ENCODE measurements around the gene LRP8. TPM values are rescaled to one million over a fixed set of nuclear protein-coding genes. Genes with fewer than 3 reads are reported as not detected.
"Not testable (repeated sequence)": the region's sequence is repeated elsewhere in the genome, so short reads cannot be mapped to it uniquely, and the experiment has no call there.

LRP8 gene
- total RNA-seq, 2 donors from 2014 or later = 39.8 to 43.7 TPM

DNA sequence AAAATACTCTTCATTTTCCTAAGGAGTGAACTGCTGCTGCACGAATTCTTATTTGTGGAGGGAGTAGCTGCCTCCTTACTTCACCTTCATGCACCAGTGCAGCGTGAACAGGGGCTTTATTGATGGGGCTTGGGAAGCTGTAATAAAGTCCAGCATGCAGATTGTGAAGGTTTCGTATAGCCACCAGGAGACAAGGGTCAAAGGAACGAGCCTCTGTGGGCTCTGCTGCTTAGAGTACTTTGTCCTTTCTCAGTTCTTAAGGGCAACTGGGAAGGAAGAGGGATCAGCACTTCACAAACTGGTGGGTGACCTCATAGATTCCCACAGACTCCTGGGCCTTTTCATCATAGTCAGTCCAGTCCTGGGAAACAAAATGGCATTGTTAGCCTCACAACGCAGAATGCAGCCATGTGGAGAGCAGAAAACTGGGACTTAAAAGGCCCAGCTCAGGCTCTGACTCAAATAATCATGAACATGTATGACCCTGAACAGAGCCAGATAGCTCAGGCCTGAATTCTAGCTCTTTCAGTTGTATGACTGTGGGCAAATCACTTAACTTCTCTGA is 113.4 kb downstream of the LRP8 start:
- no peak for ATAC-seq
- Mint-ChIP-seq H3K9me3 (no peaks in the 10 kb centered on the region), H3K27ac (peak overlapping the region; percentile 29 to 37), H3K36me3 (peaks cover 0 to 6% of the 10 kb centered on the region in 2 donors)
- no peak for DNase-seq (ENCODE audit: low spot score in 2 of 2)

- H3K36me3 Mint-ChIP-seq = peaks cover 19 to 35% of the 10 kb centered on the region in 2 donors
- no peak overlapping the region for H3K27ac Mint-ChIP-seq
- ATAC-seq (no peak), DNase-seq (ENCODE audit: low spot score in 2 of 2) (no peak)
- peaks cover 7% of the 10 kb centered on the region in 2 donors for H3K9me3 Mint-ChIP-seq
Measured at GRCh38 chr1:53210954-53211353, 116.9 kb downstream of the LRP8 start.

DNA sequence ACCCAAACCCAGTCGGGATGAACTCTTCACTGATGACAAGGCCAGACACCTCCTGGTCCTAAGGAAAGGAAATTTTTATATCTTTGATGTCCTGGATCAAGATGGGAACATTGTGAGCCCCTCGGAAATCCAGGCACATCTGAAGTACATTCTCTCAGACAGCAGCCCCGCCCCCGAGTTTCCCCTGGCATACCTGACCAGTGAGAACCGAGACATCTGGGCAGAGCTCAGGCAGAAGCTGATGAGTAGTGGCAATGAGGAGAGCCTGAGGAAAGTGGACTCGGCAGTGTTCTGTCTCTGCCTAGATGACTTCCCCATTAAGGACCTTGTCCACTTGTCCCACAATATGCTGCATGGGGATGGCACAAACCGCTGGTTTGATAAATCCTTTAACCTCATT is 117.5 kb downstream of the LRP8 start:
- ATAC-seq (no peak), DNase-seq (ENCODE audit: low spot score in 2 of 2) (no peak)
- H3K36me3 Mint-ChIP-seq = peaks cover 23 to 40% of the 10 kb centered on the region in 2 donors
- H3K27ac Mint-ChIP-seq = no peak overlapping the region
- peaks cover 7% of the 10 kb centered on the region in 2 donors for H3K9me3 Mint-ChIP-seq

DNA sequence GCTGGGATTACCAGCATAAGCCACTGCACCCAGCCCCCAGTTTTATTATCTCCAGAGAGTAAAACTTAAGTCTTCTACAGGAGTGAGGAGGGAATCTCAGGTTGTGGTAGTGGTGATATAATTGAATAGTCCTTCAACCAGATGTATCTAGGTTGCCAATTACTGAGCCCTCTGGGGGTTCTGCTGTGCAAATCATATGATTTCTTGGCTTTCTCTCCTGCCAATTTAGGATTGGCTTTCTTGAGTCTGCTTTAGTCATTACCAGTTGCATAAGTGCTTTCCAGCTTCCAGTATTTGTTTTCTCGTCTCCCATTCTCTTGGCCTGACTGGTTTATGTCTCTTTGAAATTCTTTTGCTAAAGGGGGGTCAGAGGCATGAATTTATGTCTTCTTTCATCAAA is 120.1 kb downstream of the LRP8 start:
- Mint-ChIP-seq H3K36me3 (peaks cover 46 to 66% of the 10 kb centered on the region in 2 donors), H3K27ac (peak overlapping the region in 1 of 2 donors; percentile 0), H3K9me3 (peaks cover 14 to 21% of the 10 kb centered on the region in 2 donors)
- ATAC-seq (no peak), DNase-seq (ENCODE audit: low spot score in 2 of 2) (no peak)

DNA sequence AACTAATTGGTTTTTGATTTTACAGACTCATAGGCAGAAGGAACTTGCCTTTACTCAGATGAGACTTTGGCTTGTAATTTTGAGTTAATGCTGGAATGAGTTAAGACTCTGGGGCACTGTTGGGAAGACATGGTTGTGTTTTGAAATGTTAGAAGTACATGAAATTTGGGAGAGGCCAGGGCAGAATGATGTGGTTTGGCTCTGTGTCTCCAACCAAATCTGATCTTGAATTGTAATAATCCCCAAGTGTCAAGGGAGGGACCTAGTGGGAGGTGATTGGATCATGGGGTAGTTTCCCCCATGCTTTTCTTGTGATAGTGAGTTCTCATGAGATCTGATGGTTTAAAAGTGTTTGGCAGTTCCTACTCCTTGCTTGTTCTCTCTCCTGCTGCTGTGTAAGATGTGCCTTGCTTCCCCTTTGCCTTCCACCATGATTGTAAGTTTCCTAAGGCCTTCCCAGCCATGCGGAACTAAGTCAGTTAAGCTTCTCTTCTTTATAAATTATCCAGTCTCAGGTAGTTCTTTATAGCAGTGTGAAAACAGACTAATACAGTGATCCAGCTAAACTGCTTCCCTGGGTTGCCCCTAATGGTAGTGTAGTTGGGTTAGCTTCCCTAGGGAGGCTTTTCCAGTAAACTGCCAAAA is 121.0 kb downstream of the LRP8 start:
- Mint-ChIP-seq H3K36me3 (peaks cover 46 to 68% of the 10 kb centered on the region in 2 donors), H3K27ac (no peak overlapping the region), H3K9me3 (peaks cover 14 to 21% of the 10 kb centered on the region in 2 donors)
- DNase-seq (ENCODE audit: low spot score in 2 of 2) = no peak
- ATAC-seq = no peak

DNA sequence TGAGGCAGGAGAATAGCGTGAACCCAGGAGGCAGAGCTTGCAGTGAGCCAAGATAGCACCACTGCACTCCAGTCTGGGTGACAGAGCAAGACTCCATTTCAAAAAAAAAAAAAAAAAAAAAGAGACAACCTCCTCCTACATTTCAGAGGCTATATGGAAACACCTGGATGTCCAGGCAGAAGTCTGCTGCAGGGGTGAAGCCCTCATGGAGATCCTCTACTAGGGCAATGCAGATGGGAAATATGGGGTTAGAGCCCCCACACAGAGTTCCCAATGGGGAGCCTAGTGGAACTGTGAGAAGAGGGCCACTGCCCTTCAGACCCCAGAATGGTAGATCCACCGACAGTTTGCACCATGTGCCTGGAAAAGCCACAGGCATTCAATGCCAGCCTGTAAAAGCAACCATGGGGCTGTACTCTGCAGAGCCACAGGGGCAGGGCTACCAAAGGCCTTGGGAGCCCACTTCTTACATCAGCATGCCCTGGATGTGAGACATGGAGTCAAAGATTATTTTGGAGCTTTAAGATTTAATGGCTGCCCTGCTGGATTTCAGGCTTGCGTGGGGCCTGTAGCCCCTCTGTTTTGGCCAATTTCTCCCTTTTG is 121.7 kb downstream of the LRP8 start:
- not testable (repeated sequence) for H3K27ac Mint-ChIP-seq; DNase-seq (ENCODE audit: low spot score in 2 of 2); ATAC-seq
- Mint-ChIP-seq H3K9me3 (peaks cover 14 to 21% of the 10 kb centered on the region in 2 donors), H3K36me3 (peaks cover 46 to 68% of the 10 kb centered on the region in 2 donors)

- H3K36me3 Mint-ChIP-seq = peaks cover 46 to 68% of the 10 kb centered on the region in 2 donors
- not testable (repeated sequence) for H3K27ac Mint-ChIP-seq; ATAC-seq; DNase-seq (ENCODE audit: low spot score in 2 of 2)
- peaks cover 14 to 21% of the 10 kb centered on the region in 2 donors for H3K9me3 Mint-ChIP-seq
Measured at GRCh38 chr1:53205496-53205895, 122.4 kb downstream of the LRP8 start.

DNA sequence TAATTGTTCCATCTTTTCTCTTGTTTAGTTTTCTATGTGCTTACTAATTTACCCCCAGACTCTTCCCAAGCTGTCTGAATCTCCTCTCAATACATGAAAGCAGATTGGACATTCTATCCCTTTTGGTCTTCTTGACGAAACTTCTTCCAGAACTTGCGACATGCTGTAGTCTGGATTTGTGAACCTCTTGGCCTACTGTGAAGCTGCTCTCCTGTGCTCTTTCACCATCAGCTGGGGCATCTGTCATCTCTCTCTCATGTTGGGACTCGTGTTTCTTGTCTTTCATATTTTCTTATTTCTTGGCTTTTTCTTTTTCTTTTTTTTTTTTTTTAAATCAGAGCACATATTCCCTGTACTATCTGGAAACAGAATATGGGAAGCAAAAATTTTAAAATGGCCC is 124.4 kb downstream of the LRP8 start:
- Mint-ChIP-seq H3K9me3 (peaks cover 14 to 21% of the 10 kb centered on the region in 2 donors), H3K36me3 (peaks cover 45 to 59% of the 10 kb centered on the region in 2 donors), H3K27ac (no peak overlapping the region)
- ATAC-seq (no peak), DNase-seq (ENCODE audit: low spot score in 2 of 2) (no peak)

GRCh38 chr1:53198241-53198651 is 129.6 kb downstream of the LRP8 start:
- Mint-ChIP-seq H3K36me3 (peaks cover 16 to 28% of the 10 kb centered on the region in 2 donors), H3K27ac (peak overlapping the region; percentile 99), H3K9me3 (no peaks in the 10 kb centered on the region)
- no peak for DNase-seq (ENCODE audit: low spot score in 2 of 2)
- ATAC-seq = no peak

DNA sequence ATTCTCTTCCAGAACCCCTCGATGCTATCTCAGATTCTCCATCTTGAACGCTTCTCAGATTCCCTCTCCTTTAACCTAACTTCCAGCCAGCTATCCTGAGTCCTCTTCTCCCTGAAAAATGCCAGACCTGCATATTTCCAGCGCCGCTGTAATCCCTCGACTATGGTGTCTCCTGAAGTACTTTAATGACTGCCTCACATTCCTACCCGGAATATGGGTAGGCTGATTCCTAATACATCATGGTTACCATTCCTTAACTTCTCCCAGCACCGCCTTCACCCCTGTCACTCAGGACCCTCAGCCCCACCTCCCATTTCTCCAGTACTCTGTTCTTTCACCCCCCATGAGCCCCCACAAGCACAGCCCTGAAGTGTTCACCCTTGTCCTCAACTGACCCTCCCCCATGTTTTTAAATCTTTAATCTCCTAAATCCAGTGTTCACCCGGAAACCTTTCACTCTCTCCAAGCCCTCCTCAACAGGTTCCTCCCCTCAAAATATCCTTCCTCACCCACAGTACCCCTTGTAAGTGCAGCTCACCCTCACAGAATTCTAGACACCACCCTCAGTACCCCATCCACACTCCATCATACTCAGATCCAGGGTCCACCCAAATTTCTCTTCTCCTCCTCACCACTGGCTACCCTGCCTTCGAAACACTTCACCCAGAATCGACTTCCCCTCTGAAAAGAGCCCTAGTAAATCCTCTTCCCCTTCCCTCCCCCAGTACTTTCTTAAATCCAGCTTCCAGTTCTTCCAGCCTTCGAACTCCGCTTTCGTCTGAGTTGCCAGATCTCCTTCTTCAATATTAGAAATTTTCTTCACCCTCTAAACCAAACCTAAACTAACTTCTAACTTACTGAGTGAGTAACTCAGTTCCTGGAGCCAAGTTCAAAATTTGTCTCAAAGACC is 130.3 kb downstream of the LRP8 start:
- Mint-ChIP-seq H3K36me3 (peaks cover 15 to 21% of the 10 kb centered on the region in 2 donors), H3K9me3 (no peaks in the 10 kb centered on the region), H3K27ac (peak overlapping the region; percentile 99)
- no peak for DNase-seq (ENCODE audit: low spot score in 2 of 2)
- ATAC-seq = no peak

DNA sequence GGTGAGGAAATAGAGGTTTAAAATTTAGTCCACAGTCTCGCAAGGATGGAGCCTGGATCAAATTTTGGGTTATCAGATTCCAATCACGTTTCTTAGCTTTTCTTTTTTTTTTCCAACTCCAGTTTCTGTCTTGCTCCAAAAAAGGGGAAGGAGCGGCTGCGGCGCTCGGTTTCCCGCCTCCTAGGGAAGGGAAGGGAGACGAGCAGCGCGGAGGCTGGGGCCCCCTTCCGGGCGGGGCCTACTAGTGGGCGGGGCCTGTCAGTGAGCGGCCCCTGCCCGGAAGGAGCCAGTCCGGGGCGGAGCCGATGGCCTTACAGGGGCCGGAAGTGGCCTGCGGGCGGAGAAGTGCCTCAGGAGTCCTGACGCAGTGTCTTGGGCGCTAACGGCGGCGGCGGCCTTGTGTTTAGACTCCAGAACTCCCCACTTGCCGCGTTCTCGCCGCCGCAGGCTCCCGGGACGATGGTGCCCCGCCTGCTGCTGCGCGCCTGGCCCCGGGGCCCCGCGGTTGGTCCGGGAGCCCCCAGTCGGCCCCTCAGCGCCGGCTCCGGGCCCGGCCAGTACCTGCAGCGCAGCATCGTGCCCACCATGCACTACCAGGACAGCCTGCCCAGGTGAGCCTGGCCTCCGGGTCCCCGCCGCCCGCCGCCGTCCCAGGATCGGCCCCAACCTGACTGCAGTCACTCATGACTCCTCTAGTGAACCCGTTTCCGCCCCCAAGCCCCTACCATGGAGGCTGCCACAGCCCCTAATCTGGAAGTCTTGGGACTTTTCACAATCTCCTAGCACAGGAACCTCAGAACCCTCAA is 131.2 kb downstream of the LRP8 start, which contains the start of gene CPT2:
CPT2 (plus strand) TSS at position 340 of the 806 bp plus-strand sequence; CDS start at position 460, 120 bp downstream.
- H3K36me3 Mint-ChIP-seq = peaks cover 15 to 16% of the 10 kb centered on the region in 2 donors
- peak; percentile 93 to 94 for DNase-seq (ENCODE audit: low spot score in 2 of 2)
- H3K27ac Mint-ChIP-seq = peak within 1 kb of the TSS; percentile 99
- H3K9me3 Mint-ChIP-seq = no peaks in the 10 kb centered on the region
- peak; percentile 100 for ATAC-seq

- Mint-ChIP-seq H3K36me3 (peaks cover 15 to 16% of the 10 kb centered on the region in 2 donors), H3K9me3 (no peaks in the 10 kb centered on the region), H3K27ac (peak overlapping the region; percentile 85 to 99)
- peak; percentile 11 to 26 for ATAC-seq
- DNase-seq (ENCODE audit: low spot score in 2 of 2) = no peak
Measured at GRCh38 chr1:53196017-53196484, 131.8 kb downstream of the LRP8 start.

GRCh38 chr1:53195246-53196016 is 132.4 kb downstream of the LRP8 start:
- no peaks in the 10 kb centered on the region for H3K9me3 Mint-ChIP-seq
- ATAC-seq (no peak), DNase-seq (ENCODE audit: low spot score in 2 of 2) (no peak)
- peak overlapping the region in 1 of 2 donors; percentile 99 for H3K27ac Mint-ChIP-seq
- H3K36me3 Mint-ChIP-seq = peaks cover 15 to 16% of the 10 kb centered on the region in 2 donors

All from activated naive CD4-positive, alpha-beta T cell treated with anti-CD3 and anti-CD28 coated beads, Interleukin-2, amount 50 U/mL, for 72 hours (primary cell).